NCI-H1930 (cell line): ENCODE measurements around the gene SLC38A3.
"Not testable (repeated sequence)": the region's sequence is repeated elsewhere in the genome, so short reads cannot be mapped to it uniquely, and the experiment has no call there.

ENCODE experiments used
- DNase-seq, 2 experiments: peaks; one replicate each; lab custom pipeline; 2025; lab: John Stamatoyannopoulos, UW

SLC38A3 gene

GRCh38 chr3:50251220-50251619, 46.1 kb downstream of the SLC38A3 start:
- no peak for DNase-seq

GRCh38 chr3:50254577-50255250, 49.6 kb downstream of the SLC38A3 start:
- no peak for DNase-seq

- DNase-seq = no peak
Observed at GRCh38 chr3:50255251-50255615, 50.2 kb downstream of the SLC38A3 start.

- peak in 1 of 2 experiments; percentile 46 for DNase-seq
Observed at GRCh38 chr3:50256978-50257890, 52.2 kb downstream of the SLC38A3 start.

DNA sequence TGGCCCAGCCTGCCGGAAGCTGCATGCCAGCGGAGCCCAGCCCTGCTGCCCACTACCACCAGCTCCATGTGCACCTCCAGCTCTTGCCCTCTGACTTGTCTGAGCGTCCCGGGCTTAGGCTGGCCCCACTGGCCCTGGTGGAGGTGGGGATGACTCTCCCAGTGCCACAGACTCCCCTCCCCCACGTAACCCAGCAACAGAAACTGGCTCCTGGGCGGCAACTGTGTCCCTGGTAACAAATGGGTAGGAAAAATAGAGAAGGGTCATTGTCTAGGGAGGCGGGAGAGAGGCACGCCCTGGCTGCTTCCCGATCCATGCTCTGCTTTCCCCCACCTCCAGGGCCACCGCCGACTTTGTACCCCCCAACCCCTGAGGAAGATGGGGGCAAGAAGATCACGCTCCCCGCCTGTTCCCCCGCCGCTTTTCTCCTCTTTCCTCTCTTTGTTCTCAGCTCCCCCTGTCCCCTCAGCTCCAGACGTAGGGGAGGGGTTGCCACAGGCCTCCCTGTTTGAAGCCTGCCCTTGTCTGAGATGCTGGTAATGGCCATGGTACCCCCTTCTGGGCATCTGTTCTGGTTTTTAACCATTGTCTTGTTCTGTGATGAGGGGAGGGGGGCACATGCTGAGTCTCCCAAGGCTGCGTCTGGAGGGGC, 53.1 kb downstream of the SLC38A3 start:
- DNase-seq = peak; percentile 17 to 19

DNA sequence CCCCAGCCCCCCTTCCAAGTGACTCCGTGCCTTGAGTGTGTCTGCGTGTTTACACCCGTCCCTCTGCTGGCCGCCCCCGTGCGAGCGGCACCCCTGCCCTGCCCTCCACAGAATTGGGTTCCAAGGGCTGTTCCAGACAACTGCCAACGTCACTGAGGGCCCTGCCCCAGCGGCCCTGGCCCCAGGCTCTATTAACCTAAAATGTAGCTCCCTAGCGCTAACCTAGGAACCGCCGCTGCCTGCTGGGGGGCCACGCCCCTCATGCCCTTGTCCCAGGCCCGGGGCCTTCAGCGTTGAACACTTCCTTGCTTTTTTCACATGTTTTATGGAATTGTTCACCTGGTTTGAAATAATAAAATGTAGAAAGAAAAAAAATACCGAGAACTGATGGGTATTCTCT, 53.9 kb downstream of the SLC38A3 start:
- DNase-seq = no peak

GRCh38 chr3:50259432-50260026, 54.5 kb downstream of the SLC38A3 start:
- no peak for DNase-seq

DNA sequence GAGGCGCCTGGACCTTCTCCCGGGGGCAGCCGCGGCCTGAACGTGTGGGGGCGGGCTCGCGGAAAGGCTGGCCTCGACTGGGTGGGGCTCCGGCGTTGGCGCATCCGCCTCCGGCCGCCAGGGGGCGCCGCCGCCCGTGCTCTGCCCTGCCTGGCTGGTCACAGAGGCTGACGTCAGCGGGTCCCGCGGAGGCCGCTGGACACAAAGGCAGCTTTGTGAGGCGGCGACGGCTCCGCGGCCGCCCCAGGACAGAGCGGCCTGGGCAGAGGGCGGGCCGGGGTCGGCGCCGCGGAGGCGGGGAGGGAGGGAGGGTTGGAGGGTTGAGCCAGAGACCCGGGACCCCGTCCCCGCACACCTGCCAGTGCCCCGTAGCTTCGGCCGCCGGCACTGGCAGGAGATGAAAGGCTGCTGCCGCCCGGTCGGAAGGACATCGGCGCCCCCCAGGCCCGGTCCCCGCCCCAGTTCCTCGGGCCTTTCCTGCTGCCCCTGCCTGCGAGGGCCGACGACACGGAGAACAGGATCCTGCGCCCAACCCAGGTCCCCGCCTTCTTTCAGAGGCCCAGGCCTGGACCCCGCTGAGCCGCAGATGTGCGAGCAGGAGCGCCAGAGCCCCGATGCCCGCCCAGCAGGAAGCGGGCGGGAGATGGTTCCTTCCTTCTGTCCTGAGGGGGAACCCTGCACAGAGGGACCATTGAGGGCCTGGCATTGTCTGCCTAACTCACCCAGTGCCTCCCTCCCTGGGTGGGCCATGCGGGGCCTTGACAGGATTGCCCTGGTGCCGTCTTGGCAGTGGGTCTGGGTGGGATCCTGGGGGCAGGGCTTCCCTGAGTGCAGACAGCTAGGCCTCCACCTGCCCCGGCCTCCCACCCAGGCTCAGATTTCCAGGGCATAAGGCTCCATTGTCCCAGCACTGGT, 55.2 kb downstream of the SLC38A3 start:
- DNase-seq = peak; percentile 80 to 87

- DNase-seq = no peak
Observed at GRCh38 chr3:50260942-50261441, 55.9 kb downstream of the SLC38A3 start.

GRCh38 chr3:50261505-50261904, 56.4 kb downstream of the SLC38A3 start:
- DNase-seq = no peak

- DNase-seq = not testable (repeated sequence)
Observed at GRCh38 chr3:50262200-50262599, 57.1 kb downstream of the SLC38A3 start.

GRCh38 chr3:50262778-50263177, 57.7 kb downstream of the SLC38A3 start:
- DNase-seq = no peak

DNA sequence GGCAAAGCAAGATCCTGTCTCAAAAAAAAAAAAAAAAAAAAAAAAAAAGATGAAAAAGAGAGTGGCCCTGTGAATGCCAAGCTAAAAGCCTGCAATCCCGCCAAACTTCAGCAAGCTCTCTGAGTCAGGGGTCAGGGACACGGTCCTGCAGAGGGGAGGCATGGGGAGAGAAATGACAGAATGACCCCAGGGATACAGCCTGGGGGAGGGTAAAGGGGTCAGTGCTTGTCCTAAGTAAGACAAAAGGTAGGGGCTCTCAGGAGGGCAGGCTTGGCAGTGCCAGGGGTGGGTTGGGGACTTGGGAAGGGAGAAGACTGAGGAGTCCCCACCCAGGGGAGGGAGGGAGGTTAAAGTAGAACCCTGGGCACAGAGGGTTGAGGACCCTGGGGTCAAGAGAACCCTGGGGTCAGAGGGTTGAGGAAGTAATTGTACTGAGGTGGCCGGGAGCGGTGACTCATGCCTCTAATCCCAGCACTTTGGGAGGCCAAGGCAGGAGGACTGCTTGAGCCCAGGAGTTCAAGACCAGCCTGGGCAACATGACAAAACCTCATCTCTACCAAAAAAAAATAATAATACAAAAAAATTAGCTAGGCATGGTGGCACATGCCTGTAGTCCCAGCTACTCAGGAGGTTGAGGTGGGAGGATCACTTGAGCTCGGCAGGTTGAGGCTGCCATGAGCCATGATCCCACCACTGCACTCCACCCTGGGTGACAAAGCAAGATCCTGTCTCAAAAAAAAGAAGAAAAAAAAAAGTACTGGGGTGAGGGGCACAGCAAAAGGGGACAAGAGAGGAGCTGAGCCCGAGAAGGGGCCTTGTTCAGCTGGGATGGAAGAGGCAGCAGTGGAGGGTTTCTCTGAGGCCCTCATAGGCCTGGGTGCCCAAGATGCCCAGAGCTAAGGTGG, 58.7 kb downstream of the SLC38A3 start:
- no peak for DNase-seq

DNA sequence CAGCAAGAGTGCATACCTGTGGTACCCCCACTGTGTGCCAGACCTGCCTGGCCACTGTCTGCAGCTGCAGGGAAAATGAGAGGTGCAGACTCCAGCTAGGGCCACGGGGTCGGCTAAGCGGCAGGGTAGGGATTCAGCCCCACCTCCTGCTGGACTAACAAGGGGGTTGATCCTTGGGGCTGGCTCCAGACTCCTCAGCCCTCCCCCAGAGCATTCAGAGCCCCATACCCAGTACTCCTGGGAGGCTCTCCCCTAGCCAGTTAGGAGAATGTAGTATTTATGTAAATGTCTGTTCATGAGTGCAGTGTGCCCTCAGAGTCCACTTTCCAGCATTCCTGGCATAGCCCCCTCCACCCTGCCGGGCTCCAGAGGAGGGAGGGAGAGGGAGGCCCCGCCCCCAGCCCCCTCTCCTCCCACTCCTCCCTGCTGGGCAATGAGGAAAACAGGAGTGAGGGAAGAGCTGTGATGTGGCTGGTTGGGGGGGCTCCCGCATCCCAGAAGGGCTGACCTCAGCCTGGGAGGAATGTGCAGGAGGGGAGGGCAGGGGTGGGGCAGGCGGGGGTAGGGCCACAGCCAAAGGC, 59.4 kb downstream of the SLC38A3 start:
- no peak for DNase-seq

- DNase-seq = no peak
Observed at GRCh38 chr3:50264964-50265485, 60.0 kb downstream of the SLC38A3 start.

GRCh38 chr3:50265571-50265970, 60.5 kb downstream of the SLC38A3 start:
- no peak for DNase-seq

GRCh38 chr3:50266017-50266416, 60.9 kb downstream of the SLC38A3 start:
- no peak for DNase-seq

DNA sequence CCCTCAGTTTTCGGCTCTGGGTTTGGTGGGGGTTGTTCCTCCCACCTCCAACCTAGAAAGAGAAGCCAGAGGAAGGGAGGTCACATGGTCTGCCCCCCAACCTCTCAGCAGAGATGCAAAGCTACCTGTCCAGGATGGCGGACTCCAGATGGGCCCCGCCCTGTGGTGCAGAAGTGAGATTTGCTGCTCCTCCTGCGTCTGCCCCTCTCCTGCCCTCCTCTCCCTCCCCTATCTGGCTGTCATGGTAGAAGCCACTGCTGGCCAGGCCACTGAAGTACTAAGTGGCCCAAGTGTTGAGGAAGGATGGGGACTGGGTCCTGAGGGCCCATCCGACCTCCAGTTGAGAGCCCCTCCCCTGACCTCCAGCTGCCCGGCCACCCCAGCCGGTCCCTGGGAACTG, 61.8 kb downstream of the SLC38A3 start:
- no peak for DNase-seq

DNA sequence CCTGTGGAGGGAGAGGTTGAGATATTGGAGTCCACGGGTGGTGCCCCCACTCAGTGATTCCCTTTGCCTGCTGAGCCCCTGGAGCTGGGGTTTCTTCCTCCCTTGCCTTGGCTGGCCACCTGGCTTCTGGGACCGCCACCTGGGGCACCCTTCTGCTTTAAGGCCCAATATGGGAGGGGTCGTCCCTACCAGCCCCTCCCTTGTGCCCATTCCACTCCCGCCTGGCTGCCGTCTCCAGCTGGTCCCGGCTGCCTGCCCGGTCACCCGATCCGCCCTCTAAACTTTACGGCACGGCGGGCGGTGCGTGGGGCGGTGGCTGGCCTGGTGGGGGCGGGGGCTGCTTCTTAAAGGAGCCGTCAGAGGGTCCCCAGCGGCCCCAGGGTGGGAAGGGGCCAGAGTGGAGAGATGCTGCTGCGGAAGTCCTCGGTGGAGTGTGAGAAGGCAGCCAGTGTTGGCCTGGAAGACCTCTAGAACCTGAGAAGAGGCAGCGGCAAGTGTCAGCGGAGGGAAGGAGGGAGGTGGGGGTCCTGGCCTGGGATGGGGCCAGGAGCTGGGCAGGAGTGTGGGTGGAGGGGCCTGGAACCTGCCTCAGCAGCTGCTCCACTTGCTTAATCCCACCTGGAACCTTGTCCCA, 62.3 kb downstream of the SLC38A3 start:
- no peak for DNase-seq
